Fibroblast of pulmonary artery (primary cell): ENCODE data around the gene HACL1.

Experiments
- DNase-seq: peaks from one replicate; pipeline ENCODE4 v3.0.0-alpha.2; 2010; ENCODE audit warnings: low read depth
- H3K4me3 ChIP-seq: replicated peaks from 2 replicates; pipeline ENCODE4 v1.5.1; 2011; ENCODE audit warnings: low read depth, mild to moderate bottlenecking, control low read depth, low read length, moderate library complexity
- TF ChIP-seq, protein P1 (sequence below): IDR thresholded peaks from 2 replicates; pipeline ENCODE4 v1.5.1; 2011; ENCODE audit warnings: mild to moderate bottlenecking, control low read depth, low read length, inconsistent platforms; ENCODE audit errors: missing control alignments

Gene HACL1

GRCh38 chr3:15557511-15557946 lies 43.8 kb downstream of the HACL1 start:
- DNase-seq, result peak; percentile 75
- TF ChIP-seq, protein P1, sequence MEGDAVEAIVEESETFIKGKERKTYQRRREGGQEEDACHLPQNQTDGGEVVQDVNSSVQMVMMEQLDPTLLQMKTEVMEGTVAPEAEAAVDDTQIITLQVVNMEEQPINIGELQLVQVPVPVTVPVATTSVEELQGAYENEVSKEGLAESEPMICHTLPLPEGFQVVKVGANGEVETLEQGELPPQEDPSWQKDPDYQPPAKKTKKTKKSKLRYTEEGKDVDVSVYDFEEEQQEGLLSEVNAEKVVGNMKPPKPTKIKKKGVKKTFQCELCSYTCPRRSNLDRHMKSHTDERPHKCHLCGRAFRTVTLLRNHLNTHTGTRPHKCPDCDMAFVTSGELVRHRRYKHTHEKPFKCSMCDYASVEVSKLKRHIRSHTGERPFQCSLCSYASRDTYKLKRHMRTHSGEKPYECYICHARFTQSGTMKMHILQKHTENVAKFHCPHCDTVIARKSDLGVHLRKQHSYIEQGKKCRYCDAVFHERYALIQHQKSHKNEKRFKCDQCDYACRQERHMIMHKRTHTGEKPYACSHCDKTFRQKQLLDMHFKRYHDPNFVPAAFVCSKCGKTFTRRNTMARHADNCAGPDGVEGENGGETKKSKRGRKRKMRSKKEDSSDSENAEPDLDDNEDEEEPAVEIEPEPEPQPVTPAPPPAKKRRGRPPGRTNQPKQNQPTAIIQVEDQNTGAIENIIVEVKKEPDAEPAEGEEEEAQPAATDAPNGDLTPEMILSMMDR, result peak; percentile 51
- no peak overlapping the region for H3K4me3 ChIP-seq

- no peak overlapping the region for H3K4me3 ChIP-seq
- TF ChIP-seq, protein P1, result no peak
- no peak for DNase-seq
These were observed 44.9 kb downstream of the HACL1 start for GRCh38 chr3:15556512-15556911.

GRCh38 chr3:15553749-15554148 lies 47.6 kb downstream of the HACL1 start:
- no peak for DNase-seq
- TF ChIP-seq, protein P1, result no peak
- H3K4me3 ChIP-seq, result no peak overlapping the region

GRCh38 chr3:15551902-15552301 lies 49.5 kb downstream of the HACL1 start:
- no peak overlapping the region for H3K4me3 ChIP-seq
- TF ChIP-seq, protein P1, result no peak
- DNase-seq, result no peak

GRCh38 chr3:15549846-15550245 lies 51.5 kb downstream of the HACL1 start:
- H3K4me3 ChIP-seq, result no peak overlapping the region
- no peak for DNase-seq
- TF ChIP-seq, protein P1, result no peak

DNA sequence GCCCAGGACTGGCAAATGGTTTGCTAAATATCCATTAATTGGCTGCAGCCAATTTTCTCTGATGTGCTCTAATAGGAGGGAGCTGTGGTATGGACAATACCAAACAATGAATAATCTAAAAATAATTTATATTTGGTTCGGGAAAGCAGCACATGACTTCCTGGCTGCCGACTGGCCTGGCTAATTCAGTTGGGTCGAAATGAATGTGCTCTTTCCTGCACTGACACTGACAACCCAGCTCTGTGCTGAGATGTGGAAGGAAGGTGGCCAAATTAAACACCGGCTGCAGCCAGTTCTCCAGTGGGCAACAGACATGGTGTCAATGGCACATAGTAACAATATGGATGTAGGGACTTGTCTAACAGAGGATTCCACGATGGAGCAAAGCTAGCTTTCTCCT lies 58.8 kb downstream of the HACL1 start:
- DNase-seq, result no peak
- H3K4me3 ChIP-seq, result no peak overlapping the region
- TF ChIP-seq, protein P1, result no peak

GRCh38 chr3:15541371-15541770 lies 60.0 kb downstream of the HACL1 start:
- no peak for DNase-seq
- TF ChIP-seq, protein P1, result no peak

More at GRCh38 chr3:15541371-15541770, 60.0 kb downstream of the HACL1 start:
- no peak overlapping the region for H3K4me3 ChIP-seq
